ENCODE measurements around the gene PROX1.

PROX1 gene

DNA sequence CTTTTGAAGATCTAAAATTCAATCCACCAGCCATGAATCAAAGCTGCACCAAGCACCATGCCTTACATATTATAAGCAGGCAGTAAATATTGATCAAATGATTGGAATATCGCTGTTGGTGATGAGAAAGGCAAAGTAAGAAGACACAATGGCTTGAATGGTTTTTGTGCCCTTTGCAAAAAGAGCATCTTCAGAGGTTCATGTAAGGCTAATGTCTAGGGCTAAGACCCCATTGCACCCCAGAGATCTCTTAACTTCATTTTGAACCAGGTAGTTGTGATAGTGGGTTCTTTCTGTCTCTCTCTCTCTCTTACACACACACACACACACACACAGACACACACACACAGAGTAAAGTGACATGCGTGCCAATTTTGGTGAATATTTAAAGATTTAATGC lies 12.0 kb downstream of the PROX1 start:
- TF ChIP-seq ZNF274 (IDR thresholded peaks at IDR 0.05; ENCODE audit: low read depth, low read length): no peak
- H3K4me3 ChIP-seq (ENCODE audit: low read length): no peak overlapping the region

DNA sequence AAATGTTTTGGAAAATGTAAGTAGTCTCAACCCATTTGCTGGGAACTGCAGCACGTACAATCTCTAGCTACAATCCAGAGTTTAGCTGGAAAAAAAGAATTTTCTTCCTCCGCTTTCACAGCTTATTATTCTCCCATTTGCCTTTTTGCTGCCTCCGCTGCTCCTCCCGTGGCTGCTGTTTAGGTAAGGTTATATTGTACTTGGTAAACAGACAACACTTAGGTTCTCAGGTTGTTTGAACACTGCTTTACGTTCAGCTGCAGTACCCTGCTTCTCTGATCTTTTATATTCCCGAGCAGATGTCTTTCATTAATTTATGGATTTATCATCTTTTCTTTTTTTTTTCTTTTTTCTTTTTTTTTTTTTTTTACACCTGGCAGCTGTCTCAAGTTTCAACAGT lies 14.3 kb downstream of the PROX1 start:
- no peak for TF ChIP-seq ZNF274 (IDR thresholded peaks at IDR 0.05; ENCODE audit: low read depth, low read length)
- no peak overlapping the region for H3K4me3 ChIP-seq (ENCODE audit: low read length)

GRCh38 chr1:214002472-214002871 lies 14.7 kb downstream of the PROX1 start:
- no peak for TF ChIP-seq ZNF274 (IDR thresholded peaks at IDR 0.05; ENCODE audit: low read depth, low read length)
- no peak overlapping the region for H3K4me3 ChIP-seq (ENCODE audit: low read length)

- TF ChIP-seq ZNF274 (IDR thresholded peaks at IDR 0.05; ENCODE audit: low read depth, low read length): no peak
- no peak overlapping the region for H3K4me3 ChIP-seq (ENCODE audit: low read length)
These were observed 15.5 kb downstream of the PROX1 start for GRCh38 chr1:214003233-214003632.

- no peak for TF ChIP-seq ZNF274 (IDR thresholded peaks at IDR 0.05; ENCODE audit: low read depth, low read length)
These were observed 16.2 kb downstream of the PROX1 start for GRCh38 chr1:214004014-214004413.

GRCh38 chr1:214004795-214005194 lies 17.0 kb downstream of the PROX1 start:
- no peak for TF ChIP-seq ZNF274 (IDR thresholded peaks at IDR 0.05; ENCODE audit: low read depth, low read length)
- H3K4me3 ChIP-seq (ENCODE audit: low read length): no peak overlapping the region

More at GRCh38 chr1:214004014-214004413, 16.2 kb downstream of the PROX1 start:
- no peak overlapping the region for H3K4me3 ChIP-seq (ENCODE audit: low read length)

GRCh38 chr1:214005708-214006107 lies 17.9 kb downstream of the PROX1 start:
- H3K4me3 ChIP-seq (ENCODE audit: low read length): no peak overlapping the region
- no peak for TF ChIP-seq ZNF274 (IDR thresholded peaks at IDR 0.05; ENCODE audit: low read depth, low read length)

GRCh38 chr1:214006845-214007244 lies 19.1 kb downstream of the PROX1 start:
- no peak overlapping the region for H3K4me3 ChIP-seq (ENCODE audit: low read length)
- TF ChIP-seq ZNF274 (IDR thresholded peaks at IDR 0.05; ENCODE audit: low read depth, low read length): no peak

DNA sequence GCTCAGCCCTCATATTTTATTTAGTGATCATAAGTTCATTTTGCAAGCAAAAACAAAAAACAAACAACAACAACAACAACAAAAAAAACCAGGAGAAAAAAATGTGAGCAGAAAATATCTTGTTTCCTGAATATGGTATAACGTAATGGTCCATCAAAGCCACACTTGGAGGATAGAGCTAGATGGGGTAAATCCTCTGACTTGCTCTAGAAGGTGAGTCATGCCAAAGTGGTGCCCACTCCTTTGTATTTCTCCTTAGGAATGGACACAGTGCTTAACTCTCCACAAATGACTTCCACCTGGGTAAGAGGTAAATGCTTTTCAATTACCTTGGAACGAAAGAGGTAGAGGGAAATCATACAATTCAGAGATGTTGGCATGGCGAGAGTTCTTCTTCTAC lies 20.6 kb downstream of the PROX1 start:
- H3K4me3 ChIP-seq (ENCODE audit: low read length): no peak overlapping the region
- no peak for TF ChIP-seq ZNF274 (IDR thresholded peaks at IDR 0.05; ENCODE audit: low read depth, low read length)

DNA sequence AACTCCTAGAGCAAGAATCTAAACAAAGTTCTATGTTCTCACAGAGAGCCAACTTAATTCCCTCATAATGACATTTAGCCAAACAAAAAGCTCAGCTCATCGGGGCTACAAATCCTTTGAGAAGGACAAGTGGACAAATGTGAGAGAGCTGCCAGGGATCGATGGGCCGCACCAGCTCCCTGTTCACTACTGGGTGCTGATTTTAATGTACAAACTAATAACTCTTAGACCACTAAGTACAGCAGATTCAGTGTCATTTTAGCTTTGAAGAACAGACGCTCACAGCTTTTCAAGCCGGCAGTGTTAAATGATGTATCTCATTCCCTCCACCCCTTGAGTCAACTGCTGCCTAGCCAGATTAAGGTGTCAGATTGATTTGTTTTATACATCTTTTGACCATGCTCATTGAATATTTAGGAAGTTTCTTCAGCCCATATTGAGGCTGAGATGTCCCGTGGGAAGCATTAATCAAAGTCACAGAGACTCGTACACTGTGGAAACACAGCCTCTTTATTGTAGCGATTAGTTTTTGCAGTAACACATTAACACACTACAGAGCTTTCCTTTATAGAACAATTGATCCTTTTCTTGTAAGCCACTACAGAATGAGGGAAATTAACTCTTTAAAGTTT lies 21.1 kb downstream of the PROX1 start:
- no peak overlapping the region for H3K4me3 ChIP-seq (ENCODE audit: low read length)
- TF ChIP-seq ZNF274 (IDR thresholded peaks at IDR 0.05; ENCODE audit: low read depth, low read length): no peak

DNA sequence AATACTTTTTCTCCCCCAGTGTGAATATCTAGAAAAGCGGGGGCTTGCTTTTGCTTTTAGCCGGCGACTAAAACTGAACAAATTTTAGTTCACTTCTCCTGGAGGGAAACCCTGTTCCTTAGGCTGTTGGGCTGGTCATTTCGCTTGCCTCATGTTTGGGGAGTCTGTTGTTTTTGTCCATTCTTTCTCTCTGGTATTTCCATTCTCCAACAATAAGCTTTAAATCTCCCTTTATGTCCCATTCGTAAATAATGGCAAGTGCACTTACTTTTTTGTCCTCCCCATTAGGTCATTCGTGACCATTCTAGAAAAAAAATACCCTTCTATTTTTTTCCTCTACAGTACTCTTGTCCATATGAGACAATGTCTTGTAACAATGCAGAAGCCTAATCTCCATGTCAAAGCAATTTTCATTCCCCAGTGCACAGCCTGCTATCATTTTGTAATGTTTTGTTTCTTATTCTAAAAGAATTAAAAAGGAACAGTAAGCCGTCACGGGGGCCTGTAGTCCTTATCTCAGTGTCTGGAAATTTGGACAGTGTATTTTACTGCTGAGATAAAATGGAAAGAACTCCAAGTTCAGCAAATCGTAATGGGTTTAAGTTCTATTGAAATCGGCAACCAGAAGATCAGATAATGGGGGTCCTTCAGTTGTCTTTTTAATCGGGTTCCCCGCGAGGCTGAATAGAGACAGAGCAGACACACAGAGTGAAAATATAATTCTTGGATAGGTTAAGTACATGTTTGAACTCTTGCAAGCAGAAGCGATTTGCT lies 21.8 kb downstream of the PROX1 start:
- TF ChIP-seq ZNF274 (IDR thresholded peaks at IDR 0.05; ENCODE audit: low read depth, low read length): no peak
- no peak overlapping the region for H3K4me3 ChIP-seq (ENCODE audit: low read length)

DNA sequence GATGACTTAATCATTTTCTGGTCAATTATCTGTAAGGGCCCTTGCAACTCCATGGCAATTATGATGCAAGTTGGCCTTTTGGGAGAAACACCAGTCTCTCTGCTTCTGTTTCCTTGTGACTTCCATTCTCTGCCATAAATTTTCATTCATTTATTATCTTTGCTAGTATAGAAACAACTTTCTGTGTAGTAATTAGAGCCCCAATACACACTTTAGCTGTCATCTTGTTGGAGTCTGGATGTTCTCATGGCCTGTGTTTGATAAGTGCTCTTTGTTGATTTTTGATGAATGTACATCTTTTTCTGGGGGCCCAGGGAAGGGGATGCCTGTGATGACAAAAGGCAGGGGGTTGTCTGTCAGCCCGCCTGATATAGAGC lies 22.4 kb downstream of the PROX1 start:
- H3K4me3 ChIP-seq (ENCODE audit: low read length): no peak overlapping the region
- TF ChIP-seq ZNF274 (IDR thresholded peaks at IDR 0.05; ENCODE audit: low read depth, low read length): no peak

DNA sequence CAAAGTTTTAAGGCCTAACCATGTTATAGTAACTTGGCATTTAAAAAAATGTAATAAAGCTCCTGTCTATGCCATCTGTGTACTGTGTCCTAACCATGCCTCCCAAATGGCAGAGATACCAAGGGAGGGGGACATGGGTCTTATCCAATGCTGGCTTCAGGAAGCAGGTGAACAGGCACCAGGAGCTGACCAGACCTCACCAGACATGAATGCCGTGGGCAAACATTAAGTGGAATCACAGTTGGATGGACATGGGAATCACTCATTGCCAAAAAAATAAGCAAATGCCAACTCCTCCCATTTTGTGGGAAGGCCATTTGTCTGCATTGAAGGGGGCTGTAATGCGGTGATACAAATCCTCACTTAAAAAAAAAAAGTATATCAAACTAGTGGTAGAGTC lies 22.9 kb downstream of the PROX1 start:
- TF ChIP-seq ZNF274 (IDR thresholded peaks at IDR 0.05; ENCODE audit: low read depth, low read length): no peak
- no peak overlapping the region for H3K4me3 ChIP-seq (ENCODE audit: low read length)

DNA sequence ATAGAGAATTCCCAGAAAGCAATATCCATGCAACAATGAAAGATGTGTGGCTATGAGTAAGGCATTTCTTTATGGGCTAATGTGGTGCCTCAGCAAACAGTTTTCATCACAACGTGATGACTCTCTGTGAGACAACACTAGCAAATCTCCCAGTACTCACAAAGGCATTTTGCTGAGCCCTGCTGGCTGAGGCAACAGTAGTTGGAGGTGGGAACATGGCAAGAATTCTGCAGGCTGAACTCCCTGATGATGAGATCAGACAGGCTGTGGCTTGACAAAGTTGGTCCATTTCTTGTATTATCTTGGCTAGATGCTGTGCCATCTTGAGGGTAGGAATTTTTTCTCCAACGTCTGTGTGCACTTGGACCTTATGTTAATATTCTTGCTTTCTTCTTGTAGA lies 24.6 kb downstream of the PROX1 start:
- TF ChIP-seq ZNF274 (IDR thresholded peaks at IDR 0.05; ENCODE audit: low read depth, low read length): no peak

DNA sequence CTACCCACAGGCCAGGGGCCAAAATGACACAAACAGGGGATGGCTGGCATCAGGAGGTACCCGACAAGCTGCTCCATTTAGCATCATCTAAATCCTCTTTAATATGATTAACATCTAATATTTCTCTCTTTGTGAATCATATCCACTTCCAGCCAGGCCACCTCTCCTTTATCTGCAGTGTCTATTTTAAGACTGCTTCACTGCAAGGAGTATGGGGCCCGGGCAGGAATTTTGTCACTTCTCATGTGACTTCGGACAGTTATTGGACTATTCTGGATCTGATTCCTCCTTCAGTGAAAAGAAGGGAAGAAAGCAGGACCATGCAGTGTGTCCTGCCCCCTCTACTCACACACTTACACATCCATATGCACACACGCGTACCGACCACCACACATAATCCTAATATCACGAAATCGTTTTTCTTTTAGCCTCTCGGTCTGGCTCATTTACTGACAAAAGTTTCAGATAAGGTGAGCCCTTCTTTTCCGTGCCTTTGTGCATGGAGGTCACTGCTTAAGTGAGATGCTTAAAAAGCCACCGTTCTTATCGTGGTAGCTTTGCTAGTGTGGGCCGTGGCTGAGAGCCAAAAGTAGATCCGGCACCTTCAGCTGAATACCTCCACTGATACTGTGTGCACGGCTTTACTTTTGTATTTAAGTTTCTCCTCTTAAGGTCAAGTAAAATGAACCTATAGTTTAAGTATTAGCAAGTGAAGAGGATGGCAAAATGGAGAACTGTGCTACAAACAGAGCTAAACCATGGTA lies 26.0 kb downstream of the PROX1 start:
- H3K4me3 ChIP-seq (ENCODE audit: low read length): no peak overlapping the region
- TF ChIP-seq ZNF274 (IDR thresholded peaks at IDR 0.05; ENCODE audit: low read depth, low read length): no peak

More for the DNA sequence above, 24.6 kb downstream of the PROX1 start:
- no peak overlapping the region for H3K4me3 ChIP-seq (ENCODE audit: low read length)
